HepG2 (cell line): ENCODE measurements around the gene CCNF. TPM values are rescaled to one million over a fixed set of nuclear protein-coding genes. Genes with fewer than 3 reads are reported as not detected.
A peak's percentile ranks its signal among the peaks of the same experiment; 100 is the strongest.

ENCODE experiments used
- ARNTL ChIP-seq: sonication (generic); formaldehyde crosslinking; IDR thresholded peaks from 2 replicates; pipeline ENCODE4 v1.4.0; 2020; ENCODE audit warnings: mild to moderate bottlenecking, missing genetic modification reagents
- CTCF ChIP-seq: sonication (generic); formaldehyde crosslinking; IDR thresholded peaks from 2 replicates; pipeline ENCODE4 v1.5.0; 2020; ENCODE audit warnings: mild to moderate bottlenecking, missing genetic modification reagents, moderate library complexity
- DPF2 ChIP-seq: sonication (generic); formaldehyde crosslinking; IDR thresholded peaks from 2 replicates; pipeline ENCODE4 v1.4.0; 2020; ENCODE audit warnings: mild to moderate bottlenecking, low read depth, missing genetic modification reagents, borderline replicate concordance
- KDM2A ChIP-seq: sonication (generic); formaldehyde crosslinking; IDR thresholded peaks from 2 replicates; pipeline ENCODE4 v1.4.0; 2020; ENCODE audit warnings: low read depth, missing genetic modification reagents, borderline replicate concordance
- KLF11 ChIP-seq: IDR thresholded peaks from 2 replicates; pipeline ENCODE4 v1.6.1; 2016; ENCODE audit warnings: missing compliant biosample characterization
- MEIS2 ChIP-seq: sonication (generic); formaldehyde crosslinking; IDR thresholded peaks from 2 replicates; pipeline ENCODE4 v1.9.0; 2021; ENCODE audit warnings: mild to moderate bottlenecking, missing genetic modification reagents
- NR2F6 ChIP-seq, 2 experiments: IDR thresholded peaks; 2 replicates each; pipeline ENCODE4 v1.6.1; 2016; ENCODE audit warnings: antibody characterized with exemption in 1 of 2, mild to moderate bottlenecking in 1 of 2
- PAWR ChIP-seq: sonication (generic); formaldehyde crosslinking; IDR thresholded peaks from 2 replicates; pipeline ENCODE4 v1.4.0; 2020; ENCODE audit warnings: missing genetic modification reagents, mild to moderate bottlenecking, borderline replicate concordance
- RAD51 ChIP-seq: fragments of 450-650 bp; IDR thresholded peaks from 2 replicates; pipeline ENCODE4 v1.6.1; 2016; ENCODE audit warnings: borderline replicate concordance
- RFXANK ChIP-seq: IDR thresholded peaks from 2 replicates; pipeline ENCODE4 v1.6.1; 2016
- SNAI1 ChIP-seq: sonication (generic); formaldehyde crosslinking; IDR thresholded peaks from 2 replicates; pipeline ENCODE4 v1.5.0; 2020; ENCODE audit warnings: mild to moderate bottlenecking, missing genetic modification reagents, borderline replicate concordance
- TEAD3 ChIP-seq: optimal IDR thresholded peaks from 2 replicates; pipeline ENCODE3; 2016; ENCODE audit warnings: borderline replicate concordance
- ZNF605 ChIP-seq: sonication (generic); formaldehyde crosslinking; IDR thresholded peaks from 2 replicates; pipeline ENCODE4 v1.8.0; 2022; ENCODE audit warnings: mild to moderate bottlenecking, missing genetic modification reagents
- ZNF790 ChIP-seq: sonication (generic); formaldehyde crosslinking; IDR thresholded peaks from 2 replicates; pipeline ENCODE4 v1.8.0; 2022; ENCODE audit warnings: missing genetic modification reagents, mild to moderate bottlenecking, borderline replicate concordance
- ZNF883 ChIP-seq: sonication (generic); formaldehyde crosslinking; IDR thresholded peaks from 2 replicates; pipeline ENCODE4 v1.5.1; 2020; ENCODE audit warnings: mild to moderate bottlenecking, missing genetic modification reagents; ENCODE audit errors: not compliant biosample characterization
- ZNF891 ChIP-seq: sonication (generic); formaldehyde crosslinking; IDR thresholded peaks from 2 replicates; pipeline ENCODE4 v1.5.0; 2020; ENCODE audit warnings: mild to moderate bottlenecking, missing genetic modification reagents
- polyA plus RNA-seq, 8 experiments: library from polyadenylated mRNA; depleted of rRNA in 3 of 8; stranded (reverse) in 7 of 8; unstranded in 1 of 8; fragments of >200 nt; fragmentation: Illumina TruSeq in 4 of 8; extraction: Trizol in 4 of 8; gene quantifications; 2 replicates each; pipeline versions ENCODE4 v1.2.1 to v1.2.3, GENCODE V29; 2011 to 2016; ENCODE audit warnings: low read depth in 4 of 8, missing spikeins in 1 of 8, mixed read lengths in 1 of 8; ENCODE audit not compliant: insufficient read depth in 1 of 8
- total RNA-seq, 5 experiments: library from RNA; depleted of rRNA; stranded (reverse); fragments of >200 nt; fragmentation: Illumina TruSeq; extraction: Trizol; gene quantifications; 2 replicates each; pipeline ENCODE4 v1.2.3, GENCODE V29; 2016; ENCODE audit warnings: low read depth in 1 of 5
- TF ChIP-seq, protein P1 (sequence below): sonication (generic); formaldehyde crosslinking; IDR thresholded peaks from 2 replicates; pipeline ENCODE4 v1.5.0; 2020; ENCODE audit warnings: mild to moderate bottlenecking, missing genetic modification reagents, borderline replicate concordance
- TF ChIP-seq, protein P2 (sequence below): sonication (generic); formaldehyde crosslinking; IDR thresholded peaks from 2 replicates; pipeline ENCODE4 v1.8.0; 2022; ENCODE audit warnings: missing genetic modification reagents, mild to moderate bottlenecking, inconsistent platforms, borderline replicate concordance
- TF ChIP-seq, protein P3 (sequence below): sonication (generic); formaldehyde crosslinking; IDR thresholded peaks from 2 replicates; pipeline ENCODE4 v1.4.0; 2020; ENCODE audit warnings: mild to moderate bottlenecking, low read depth, missing genetic modification reagents

CCNF gene
- total and polyA plus RNA-seq, 2 of the 13 experiments (the other 11 are each of a cell fraction or from before 2014, with no cell fraction given), result 6.4 to 22.8 TPM

- TF ChIP-seq, protein P1, sequence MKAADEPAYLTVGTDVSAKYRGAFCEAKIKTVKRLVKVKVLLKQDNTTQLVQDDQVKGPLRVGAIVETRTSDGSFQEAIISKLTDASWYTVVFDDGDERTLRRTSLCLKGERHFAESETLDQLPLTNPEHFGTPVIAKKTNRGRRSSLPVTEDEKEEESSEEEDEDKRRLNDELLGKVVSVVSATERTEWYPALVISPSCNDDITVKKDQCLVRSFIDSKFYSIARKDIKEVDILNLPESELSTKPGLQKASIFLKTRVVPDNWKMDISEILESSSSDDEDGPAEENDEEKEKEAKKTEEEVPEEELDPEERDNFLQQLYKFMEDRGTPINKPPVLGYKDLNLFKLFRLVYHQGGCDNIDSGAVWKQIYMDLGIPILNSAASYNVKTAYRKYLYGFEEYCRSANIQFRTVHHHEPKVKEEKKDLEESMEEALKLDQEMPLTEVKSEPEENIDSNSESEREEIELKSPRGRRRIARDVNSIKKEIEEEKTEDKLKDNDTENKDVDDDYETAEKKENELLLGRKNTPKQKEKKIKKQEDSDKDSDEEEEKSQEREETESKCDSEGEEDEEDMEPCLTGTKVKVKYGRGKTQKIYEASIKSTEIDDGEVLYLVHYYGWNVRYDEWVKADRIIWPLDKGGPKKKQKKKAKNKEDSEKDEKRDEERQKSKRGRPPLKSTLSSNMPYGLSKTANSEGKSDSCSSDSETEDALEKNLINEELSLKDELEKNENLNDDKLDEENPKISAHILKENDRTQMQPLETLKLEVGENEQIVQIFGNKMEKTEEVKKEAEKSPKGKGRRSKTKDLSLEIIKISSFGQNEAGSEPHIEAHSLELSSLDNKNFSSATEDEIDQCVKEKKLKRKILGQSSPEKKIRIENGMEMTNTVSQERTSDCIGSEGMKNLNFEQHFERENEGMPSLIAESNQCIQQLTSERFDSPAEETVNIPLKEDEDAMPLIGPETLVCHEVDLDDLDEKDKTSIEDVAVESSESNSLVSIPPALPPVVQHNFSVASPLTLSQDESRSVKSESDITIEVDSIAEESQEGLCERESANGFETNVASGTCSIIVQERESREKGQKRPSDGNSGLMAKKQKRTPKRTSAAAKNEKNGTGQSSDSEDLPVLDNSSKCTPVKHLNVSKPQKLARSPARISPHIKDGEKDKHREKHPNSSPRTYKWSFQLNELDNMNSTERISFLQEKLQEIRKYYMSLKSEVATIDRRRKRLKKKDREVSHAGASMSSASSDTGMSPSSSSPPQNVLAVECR (CRISPR knock-in tag), result peak; percentile 12; the same call in 1 of the 2 replicates
- TF ChIP-seq NR2F6 (IDR thresholded peaks at IDR 0.05), result no peak; the same call in 1 of the 2 replicates
- peak; percentile 42; the same call in 1 of the 2 replicates for TF ChIP-seq NR2F6 (CRISPR knock-in tag; IDR thresholded peaks at IDR 0.05)
- 0 out of 2 replicates have a peak, but pooled peaks have one; percentile 33 for TF ChIP-seq MEIS2 (CRISPR knock-in tag)
- no peak; the same call in 1 of the 2 replicates for TF ChIP-seq ZNF790
- no peak for TF ChIP-seq RFXANK
- peak; percentile 46; the same call in 1 of the 2 replicates for TF ChIP-seq ZNF605 (CRISPR knock-in tag)
- 0 out of 2 replicates have a peak, but pooled peaks have one; percentile 4 for TF ChIP-seq ARNTL (CRISPR knock-in tag)
- 0 out of 2 replicates have a peak, but pooled peaks have one; percentile 69 for TF ChIP-seq ZNF891 (CRISPR knock-in tag)
- no peak for TF ChIP-seq SNAI1 (CRISPR knock-in tag)
- TF ChIP-seq, protein P2, sequence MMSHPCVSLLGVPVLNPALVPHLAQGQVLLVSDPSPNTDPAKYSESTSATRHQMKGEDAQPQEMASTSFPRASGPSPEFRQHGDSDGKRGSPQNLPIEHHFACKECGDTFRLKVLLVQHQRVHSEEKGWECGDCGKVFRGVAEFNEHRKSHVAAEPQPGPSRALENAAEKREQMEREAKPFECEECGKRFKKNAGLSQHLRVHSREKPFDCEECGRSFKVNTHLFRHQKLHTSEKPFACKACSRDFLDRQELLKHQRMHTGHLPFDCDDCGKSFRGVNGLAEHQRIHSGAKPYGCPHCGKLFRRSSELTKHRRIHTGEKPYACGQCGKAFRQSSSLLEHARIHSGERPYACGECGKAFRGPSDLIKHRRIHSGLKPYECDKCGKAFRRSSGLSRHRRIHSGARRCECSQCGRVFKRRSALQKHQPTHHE (CRISPR knock-in tag), result 0 out of 2 replicates have a peak, but pooled peaks have one; percentile 13
- TF ChIP-seq KLF11, result no peak
- TF ChIP-seq CTCF (CRISPR knock-in tag), result 0 out of 2 replicates have a peak, but pooled peaks have one; percentile 11
- TF ChIP-seq PAWR (CRISPR knock-in tag), result no peak
- no peak for TF ChIP-seq DPF2
- TF ChIP-seq ZNF883, result peak; percentile 22
- TF ChIP-seq TEAD3 (CRISPR knock-in tag), result peak; percentile 66
- TF ChIP-seq KDM2A (CRISPR knock-in tag), result peak; percentile 48; the same call in 1 of the 2 replicates
- TF ChIP-seq, protein P3, sequence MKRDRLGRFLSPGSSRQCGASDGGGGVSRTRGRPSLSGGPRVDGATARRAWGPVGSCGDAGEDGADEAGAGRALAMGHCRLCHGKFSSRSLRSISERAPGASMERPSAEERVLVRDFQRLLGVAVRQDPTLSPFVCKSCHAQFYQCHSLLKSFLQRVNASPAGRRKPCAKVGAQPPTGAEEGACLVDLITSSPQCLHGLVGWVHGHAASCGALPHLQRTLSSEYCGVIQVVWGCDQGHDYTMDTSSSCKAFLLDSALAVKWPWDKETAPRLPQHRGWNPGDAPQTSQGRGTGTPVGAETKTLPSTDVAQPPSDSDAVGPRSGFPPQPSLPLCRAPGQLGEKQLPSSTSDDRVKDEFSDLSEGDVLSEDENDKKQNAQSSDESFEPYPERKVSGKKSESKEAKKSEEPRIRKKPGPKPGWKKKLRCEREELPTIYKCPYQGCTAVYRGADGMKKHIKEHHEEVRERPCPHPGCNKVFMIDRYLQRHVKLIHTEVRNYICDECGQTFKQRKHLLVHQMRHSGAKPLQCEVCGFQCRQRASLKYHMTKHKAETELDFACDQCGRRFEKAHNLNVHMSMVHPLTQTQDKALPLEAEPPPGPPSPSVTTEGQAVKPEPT (CRISPR knock-in tag), result peak; percentile 45; the same call in 1 of the 2 replicates
- TF ChIP-seq RAD51, result no peak
These were observed 42.6 kb downstream of the CCNF start (continued) for GRCh38 chr16:2471653-2472487.
